Mesothelial cell of epicardium (in vitro differentiated cells): ENCODE results near the gene TRMT1. TPM values are rescaled to one million over a fixed set of nuclear protein-coding genes. Genes with fewer than 3 reads are reported as not detected.
"Not testable (repeated sequence)": the region's sequence is repeated elsewhere in the genome, so short reads cannot be mapped to it uniquely, and the experiment has no call there.

Source experiments
- DNase-seq, 2 experiments: peaks; one replicate each; pipeline ENCODE4 v3.0.0; 2021; ENCODE audit warnings: low spot score in 2 of 2; ENCODE audit not compliant: unreplicated experiment in 2 of 2
- H3K27ac Mint-ChIP-seq: 2 replicates; pipeline ENCODE4 v1.8.0; 2021; ENCODE audit warnings: mixed read lengths
- H3K27me3 Mint-ChIP-seq: 2 replicates; pipeline ENCODE4 v1.8.0; 2021; ENCODE audit warnings: low read depth, mixed read lengths
- H3K36me3 Mint-ChIP-seq: 2 replicates; pipeline ENCODE4 v1.8.0; 2021; ENCODE audit warnings: mixed read lengths
- H3K4me1 Mint-ChIP-seq: 2 replicates; pipeline ENCODE4 v1.8.0; 2021; ENCODE audit warnings: mixed read lengths
- H3K4me3 Mint-ChIP-seq: 2 replicates; pipeline ENCODE4 v1.8.0; 2021; ENCODE audit warnings: mild to moderate bottlenecking, moderate library complexity, mixed read lengths
- H3K9me3 Mint-ChIP-seq: 2 replicates; pipeline ENCODE4 v1.8.0; 2021; ENCODE audit warnings: mixed read lengths
- CTCF ChIP-seq: fragments of 200-600 bp; sonication (generic); IDR thresholded peaks from one replicate; pipeline ENCODE4 v1.5.0; 2021; ENCODE audit warnings: antibody characterized with exemption; ENCODE audit not compliant: unreplicated experiment
- total RNA-seq: library from RNA; stranded (reverse); gene quantifications from 3 replicates; pipeline ENCODE4 v1.2.1, GENCODE V29; 2021

TRMT1 gene
- total RNA-seq, 1 donor from 2014 or later = 57.0 TPM

GRCh38 chr19:13150931-13151604, 34.5 kb upstream of the TRMT1 start:
- Mint-ChIP-seq H3K36me3 (peaks cover 6% of the 10 kb centered on the region), H3K9me3 (no peaks in the 10 kb centered on the region)
- peak in 1 of 2 experiments; percentile 45 for DNase-seq

GRCh38 chr19:13150187-13150930, 33.8 kb upstream of the TRMT1 start, which contains the start of the genes IER2 and STX10:
Gene IER2, plus strand, starts transcription at chr19:13150411. Its CDS starts 2,776 bp downstream, at chr19:13153187.
Gene STX10, minus strand, starts transcription at chr19:13150375. Its CDS starts 202 bp downstream, at chr19:13150173.
- H3K9me3 Mint-ChIP-seq = no peaks in the 10 kb centered on the region
- peak within 1 kb of the TSS; percentile 100 for H3K4me3 Mint-ChIP-seq
- H3K36me3 Mint-ChIP-seq = peaks cover 6% of the 10 kb centered on the region
- TF ChIP-seq CTCF = no peak
- H3K27ac Mint-ChIP-seq = peak within 1 kb of the TSS; percentile 100
- H3K27me3 Mint-ChIP-seq = no peaks in the 10 kb centered on the region
- H3K4me1 Mint-ChIP-seq = peaks cover 18% of the 10 kb centered on the region
- DNase-seq = peak; percentile 73 to 84

More at GRCh38 chr19:13150931-13151604, 34.5 kb upstream of the TRMT1 start:
- H3K4me1 Mint-ChIP-seq = peaks cover 21% of the 10 kb centered on the region
- H3K27ac Mint-ChIP-seq = peak overlapping the region; percentile 100
- TF ChIP-seq CTCF = no peak
- H3K4me3 Mint-ChIP-seq = peak overlapping the region; percentile 100
- no peaks in the 10 kb centered on the region for H3K27me3 Mint-ChIP-seq

- peaks cover 18% of the 10 kb centered on the region for H3K4me1 Mint-ChIP-seq
- peak in 1 of 2 experiments; percentile 62 for DNase-seq
- peaks cover 6% of the 10 kb centered on the region for H3K36me3 Mint-ChIP-seq
- H3K27ac Mint-ChIP-seq = peak overlapping the region; percentile 100
- H3K27me3 Mint-ChIP-seq = no peaks in the 10 kb centered on the region
- no peaks in the 10 kb centered on the region for H3K9me3 Mint-ChIP-seq
- TF ChIP-seq CTCF = no peak
- H3K4me3 Mint-ChIP-seq = peak overlapping the region; percentile 100
Observed at GRCh38 chr19:13149628-13150186, 33.2 kb upstream of the TRMT1 start.

GRCh38 chr19:13149173-13149627, 32.7 kb upstream of the TRMT1 start:
- Mint-ChIP-seq H3K4me3 (peak overlapping the region; percentile 100), H3K4me1 (peaks cover 18% of the 10 kb centered on the region), H3K27ac (peak overlapping the region; percentile 19)
- not testable (repeated sequence) for H3K9me3 Mint-ChIP-seq, H3K36me3 Mint-ChIP-seq, DNase-seq, H3K27me3 Mint-ChIP-seq

- H3K9me3 Mint-ChIP-seq = no peaks in the 10 kb centered on the region
- no peak overlapping the region for H3K27ac Mint-ChIP-seq
- no peak overlapping the region for H3K4me3 Mint-ChIP-seq
- no peak for TF ChIP-seq CTCF
- no peaks in the 10 kb centered on the region for H3K27me3 Mint-ChIP-seq
- DNase-seq = no peak
- H3K4me1 Mint-ChIP-seq = peaks cover 15% of the 10 kb centered on the region
- H3K36me3 Mint-ChIP-seq = peaks cover 6% of the 10 kb centered on the region
Observed at GRCh38 chr19:13146763-13147563, 30.4 kb upstream of the TRMT1 start.
